ENCODE results near the gene SORCS2. TPM values are rescaled to one million over a fixed set of nuclear protein-coding genes. Genes with fewer than 3 reads are reported as not detected.
"Not testable (repeated sequence)": the region's sequence is repeated elsewhere in the genome, so short reads cannot be mapped to it uniquely, and the experiment has no call there.

The SORCS2 gene
- total RNA-seq, 1 donor = 0.27 TPM

- no peak for DNase-seq (ENCODE audit: low read depth)
- no peak for TF ChIP-seq CTCF (IDR thresholded peaks at IDR 0.05; ENCODE audit: insufficient read depth, low read length)
- H3K4me3 ChIP-seq (ENCODE audit: low read depth, low read length) = no peak overlapping the region
Measured at GRCh38 chr4:7571001-7571400, 378.7 kb downstream of the SORCS2 start.

- H3K4me3 ChIP-seq (ENCODE audit: low read depth, low read length) = no peak overlapping the region
- no peak for TF ChIP-seq CTCF (IDR thresholded peaks at IDR 0.05; ENCODE audit: insufficient read depth, low read length)
- no peak for DNase-seq (ENCODE audit: low read depth)
Measured at GRCh38 chr4:7571701-7572100, 379.4 kb downstream of the SORCS2 start.

- H3K4me3 ChIP-seq (ENCODE audit: low read depth, low read length) = no peak overlapping the region
- no peak for DNase-seq (ENCODE audit: low read depth)
- no peak for TF ChIP-seq CTCF (IDR thresholded peaks at IDR 0.05; ENCODE audit: insufficient read depth, low read length)
Measured at GRCh38 chr4:7572894-7573293, 380.6 kb downstream of the SORCS2 start.

- DNase-seq (ENCODE audit: low read depth) = no peak
- TF ChIP-seq CTCF (IDR thresholded peaks at IDR 0.05; ENCODE audit: insufficient read depth, low read length) = no peak
- no peak overlapping the region for H3K4me3 ChIP-seq (ENCODE audit: low read depth, low read length)
Measured at GRCh38 chr4:7573576-7574091, 381.3 kb downstream of the SORCS2 start.

GRCh38 chr4:7574287-7575014, 382.1 kb downstream of the SORCS2 start:
- no peak overlapping the region for H3K4me3 ChIP-seq (ENCODE audit: low read depth, low read length)
- TF ChIP-seq CTCF (IDR thresholded peaks at IDR 0.05; ENCODE audit: insufficient read depth, low read length) = no peak
- DNase-seq (ENCODE audit: low read depth) = no peak

GRCh38 chr4:7575426-7575825, 383.1 kb downstream of the SORCS2 start:
- no peak for TF ChIP-seq CTCF (IDR thresholded peaks at IDR 0.05; ENCODE audit: insufficient read depth, low read length)
- no peak for DNase-seq (ENCODE audit: low read depth)
- no peak overlapping the region for H3K4me3 ChIP-seq (ENCODE audit: low read depth, low read length)

- not testable (repeated sequence) for H3K4me3 ChIP-seq (ENCODE audit: low read depth, low read length)
Measured at GRCh38 chr4:7577361-7578039, 385.2 kb downstream of the SORCS2 start.

More at GRCh38 chr4:7577361-7578039, 385.2 kb downstream of the SORCS2 start:
- not testable (repeated sequence) for DNase-seq (ENCODE audit: low read depth)
